ENCODE data around the gene PRKCA.
"Not testable (repeated sequence)": the region's sequence is repeated elsewhere in the genome, so short reads cannot be mapped to it uniquely, and the experiment has no call there.

PRKCA gene

GRCh38 chr17:66441101-66441661, 138.8 kb downstream of the PRKCA start:
- no peak for DNase-seq (ENCODE audit: low read depth)

GRCh38 chr17:66443166-66443565, 140.8 kb downstream of the PRKCA start:
- no peak for DNase-seq (ENCODE audit: low read depth)

- DNase-seq (ENCODE audit: low read depth) = no peak
These were observed 141.2 kb downstream of the PRKCA start for GRCh38 chr17:66443606-66444005.

GRCh38 chr17:66444031-66444430, 141.6 kb downstream of the PRKCA start:
- DNase-seq (ENCODE audit: low read depth) = no peak

- no peak for DNase-seq (ENCODE audit: low read depth)
These were observed 142.8 kb downstream of the PRKCA start for GRCh38 chr17:66445229-66445628.

GRCh38 chr17:66446419-66446818, 144.0 kb downstream of the PRKCA start:
- no peak for DNase-seq (ENCODE audit: low read depth)

- DNase-seq (ENCODE audit: low read depth) = no peak
These were observed 144.7 kb downstream of the PRKCA start for GRCh38 chr17:66447159-66447558.

GRCh38 chr17:66448026-66448639, 145.7 kb downstream of the PRKCA start:
- no peak for DNase-seq (ENCODE audit: low read depth)

GRCh38 chr17:66449418-66449977, 147.1 kb downstream of the PRKCA start:
- DNase-seq (ENCODE audit: low read depth) = no peak

- DNase-seq (ENCODE audit: low read depth) = peak; percentile 56
These were observed 147.8 kb downstream of the PRKCA start for GRCh38 chr17:66450008-66450851.

- DNase-seq (ENCODE audit: low read depth) = no peak
These were observed 148.4 kb downstream of the PRKCA start for GRCh38 chr17:66450852-66451158.

- no peak for DNase-seq (ENCODE audit: low read depth)
These were observed 149.1 kb downstream of the PRKCA start for GRCh38 chr17:66451188-66452149.

- DNase-seq (ENCODE audit: low read depth) = peak; percentile 63
These were observed 152.6 kb downstream of the PRKCA start for GRCh38 chr17:66455060-66455459.

GRCh38 chr17:66457499-66457898, 155.1 kb downstream of the PRKCA start:
- not testable (repeated sequence) for DNase-seq (ENCODE audit: low read depth)

GRCh38 chr17:66458782-66459181, 156.4 kb downstream of the PRKCA start:
- no peak for DNase-seq (ENCODE audit: low read depth)

- peak; percentile 99 for DNase-seq (ENCODE audit: low read depth)
These were observed 157.4 kb downstream of the PRKCA start for GRCh38 chr17:66459811-66460270.

GRCh38 chr17:66460558-66460957, 158.1 kb downstream of the PRKCA start:
- no peak for DNase-seq (ENCODE audit: low read depth)

GRCh38 chr17:66461343-66461995, 159.1 kb downstream of the PRKCA start:
- no peak for DNase-seq (ENCODE audit: low read depth)

GRCh38 chr17:66462010-66462409, 159.6 kb downstream of the PRKCA start:
- no peak for DNase-seq (ENCODE audit: low read depth)

- peak; percentile 66 for DNase-seq (ENCODE audit: low read depth)
These were observed 162.5 kb downstream of the PRKCA start for GRCh38 chr17:66464921-66465320.

GRCh38 chr17:66465701-66466100, 163.3 kb downstream of the PRKCA start:
- peak; percentile 58 for DNase-seq (ENCODE audit: low read depth)
